Fibroblast of lung (primary cell): Measurements from ENCODE around the gene INPP5A.

Source experiments
- EZH2 ChIP-seq: IDR thresholded peaks from 2 replicates; pipeline ENCODE4 v1.5.1; 2012; ENCODE audit warnings: low read length, control low read depth, mild to moderate bottlenecking; ENCODE audit errors: missing control alignments
- TF ChIP-seq, protein P1 (sequence below), 2 donors: IDR thresholded peaks in 1 of 2; conservative IDR thresholded peaks in 1 of 2; 1 replicate in 1 of 2; 2 replicates in 1 of 2; pipeline ENCODE4 v1.5.1; 2011 to 2012; ENCODE audit warnings: low read length in 2 of 2, control low read depth in 1 of 2, inconsistent platforms in 1 of 2, low read depth in 1 of 2, mild to moderate bottlenecking in 1 of 2

DNA sequence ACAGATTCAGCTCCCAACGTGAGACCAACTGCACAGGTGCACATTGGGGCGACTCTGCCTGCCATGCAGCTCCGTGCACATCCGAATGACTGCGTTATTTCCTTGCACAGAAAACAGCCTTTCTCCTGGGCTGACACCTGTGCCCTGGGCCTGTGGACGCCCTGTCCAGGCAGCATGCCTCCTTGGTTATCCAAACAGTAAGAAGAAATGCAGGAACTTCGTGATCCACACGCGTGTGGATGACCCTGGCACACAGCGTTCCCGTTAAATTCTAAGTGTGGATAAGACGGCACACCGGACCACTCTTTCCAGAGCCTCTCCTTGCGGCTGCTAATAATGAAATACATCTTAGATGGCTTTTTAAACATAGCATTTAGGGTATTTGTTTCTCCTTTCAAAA lies 208.8 kb downstream of the INPP5A start:
- no peak for TF ChIP-seq EZH2
- TF ChIP-seq, protein P1, sequence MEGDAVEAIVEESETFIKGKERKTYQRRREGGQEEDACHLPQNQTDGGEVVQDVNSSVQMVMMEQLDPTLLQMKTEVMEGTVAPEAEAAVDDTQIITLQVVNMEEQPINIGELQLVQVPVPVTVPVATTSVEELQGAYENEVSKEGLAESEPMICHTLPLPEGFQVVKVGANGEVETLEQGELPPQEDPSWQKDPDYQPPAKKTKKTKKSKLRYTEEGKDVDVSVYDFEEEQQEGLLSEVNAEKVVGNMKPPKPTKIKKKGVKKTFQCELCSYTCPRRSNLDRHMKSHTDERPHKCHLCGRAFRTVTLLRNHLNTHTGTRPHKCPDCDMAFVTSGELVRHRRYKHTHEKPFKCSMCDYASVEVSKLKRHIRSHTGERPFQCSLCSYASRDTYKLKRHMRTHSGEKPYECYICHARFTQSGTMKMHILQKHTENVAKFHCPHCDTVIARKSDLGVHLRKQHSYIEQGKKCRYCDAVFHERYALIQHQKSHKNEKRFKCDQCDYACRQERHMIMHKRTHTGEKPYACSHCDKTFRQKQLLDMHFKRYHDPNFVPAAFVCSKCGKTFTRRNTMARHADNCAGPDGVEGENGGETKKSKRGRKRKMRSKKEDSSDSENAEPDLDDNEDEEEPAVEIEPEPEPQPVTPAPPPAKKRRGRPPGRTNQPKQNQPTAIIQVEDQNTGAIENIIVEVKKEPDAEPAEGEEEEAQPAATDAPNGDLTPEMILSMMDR (conservative IDR thresholded peaks at IDR 0.05 in 1 of 2, IDR thresholded peaks at IDR 0.05 in 1 of 2; ENCODE audit: low read depth in 1 of 2, low read length in 2 of 2), result no peak
